GM21619 (cell line): ENCODE results near the gene PSMA7.
A peak's percentile ranks its signal among the peaks of the same experiment; 100 is the strongest.
"Not testable (repeated sequence)": the region's sequence is repeated elsewhere in the genome, so short reads cannot be mapped to it uniquely, and the experiment has no call there.

Experiments used
- ATAC-seq: cut with Tn5 transposase; IDR thresholded peaks from one replicate; pipeline ENCODE4 v1.9.1; 2021; ENCODE audit not compliant: unreplicated experiment

Gene PSMA7

GRCh38 chr20:62120990-62121775, 22.0 kb downstream of the PSMA7 start:
- ATAC-seq = peak; percentile 12

- ATAC-seq = no peak
Measured at GRCh38 chr20:62120365-62120762, 22.8 kb downstream of the PSMA7 start.

- no peak for ATAC-seq
Measured at GRCh38 chr20:62119591-62120364, 23.4 kb downstream of the PSMA7 start.

- no peak for ATAC-seq
Measured at GRCh38 chr20:62119115-62119514, 24.1 kb downstream of the PSMA7 start.

GRCh38 chr20:62118113-62119043, 24.8 kb downstream of the PSMA7 start:
- ATAC-seq = no peak

- ATAC-seq = no peak
Measured at GRCh38 chr20:62117658-62118057, 25.5 kb downstream of the PSMA7 start.

GRCh38 chr20:62117362-62117646, 25.9 kb downstream of the PSMA7 start:
- ATAC-seq = no peak

- no peak for ATAC-seq
Measured at GRCh38 chr20:62116558-62117361, 26.4 kb downstream of the PSMA7 start.

GRCh38 chr20:62115800-62116407, 27.3 kb downstream of the PSMA7 start:
- not testable (repeated sequence) for ATAC-seq

GRCh38 chr20:62114894-62115293, 28.3 kb downstream of the PSMA7 start:
- ATAC-seq = no peak

GRCh38 chr20:62112368-62112767, 30.8 kb downstream of the PSMA7 start:
- ATAC-seq = no peak

- no peak for ATAC-seq
Measured at GRCh38 chr20:62111148-62111547, 32.0 kb downstream of the PSMA7 start.

- no peak for ATAC-seq
Measured at GRCh38 chr20:62105592-62105991, 37.6 kb downstream of the PSMA7 start.

GRCh38 chr20:62104791-62105345, 38.3 kb downstream of the PSMA7 start:
- ATAC-seq = no peak

- no peak for ATAC-seq
Measured at GRCh38 chr20:62104234-62104789, 38.9 kb downstream of the PSMA7 start.

- ATAC-seq = no peak
Measured at GRCh38 chr20:62103508-62104233, 39.5 kb downstream of the PSMA7 start.

GRCh38 chr20:62101078-62101477, 42.1 kb downstream of the PSMA7 start:
- no peak for ATAC-seq

- no peak for ATAC-seq
Measured at GRCh38 chr20:62097881-62098407, 45.2 kb downstream of the PSMA7 start.
